Fibroblast of lung (primary cell): ENCODE measurements around the gene ADGRB3.

ENCODE experiments used
- CTCF ChIP-seq, 2 donors: IDR thresholded peaks in 1 of 2; conservative IDR thresholded peaks in 1 of 2; 1 replicate in 1 of 2; 2 replicates in 1 of 2; pipeline ENCODE4 v1.5.1; 2011 to 2012; ENCODE audit warnings: low read length in 2 of 2, control low read depth in 1 of 2, inconsistent platforms in 1 of 2, low read depth in 1 of 2, mild to moderate bottlenecking in 1 of 2
- EZH2 ChIP-seq: IDR thresholded peaks from 2 replicates; pipeline ENCODE4 v1.5.1; 2012; ENCODE audit warnings: low read length, control low read depth, mild to moderate bottlenecking; ENCODE audit errors: missing control alignments

DNA sequence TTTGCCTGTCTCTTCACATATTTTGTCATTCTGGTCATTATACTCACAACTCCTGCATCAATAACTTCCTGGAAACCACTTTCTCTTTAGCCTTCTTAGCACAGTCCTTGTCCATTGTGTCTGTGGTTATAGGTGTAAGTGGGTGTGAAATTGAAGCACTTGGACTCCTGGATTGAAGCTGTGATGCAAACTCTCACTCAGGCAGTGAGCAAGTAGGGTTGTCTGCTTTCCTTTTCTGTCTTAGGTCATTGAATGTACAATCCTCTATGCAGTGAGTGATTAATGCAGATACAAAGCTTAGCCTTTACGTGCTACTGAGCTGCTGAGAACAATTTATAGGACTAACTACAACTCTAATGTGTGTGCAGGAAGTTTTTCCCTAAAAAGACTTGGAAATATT is 54.8 kb downstream of the ADGRB3 start:
- TF ChIP-seq CTCF (conservative IDR thresholded peaks at IDR 0.05 in 1 of 2, IDR thresholded peaks at IDR 0.05 in 1 of 2; ENCODE audit: low read depth in 1 of 2, low read length in 2 of 2): no peak
- no peak for TF ChIP-seq EZH2
